Testis (tissue), 2 donors: ENCODE measurements around the gene BRD9.

Source experiments
- CTCF ChIP-seq, 3 experiments: fragments of 450-650 bp in 2 of 3; fragments of 200-600 bp in 1 of 3; sonication (generic) in 1 of 3; IDR thresholded peaks; one replicate each; pipeline ENCODE4 v1.5.1; 2016 to 2019; ENCODE audit warnings: antibody characterized with exemption in 3 of 3, mild to moderate bottlenecking in 2 of 3, moderate library complexity in 1 of 3
- POLR2A ChIP-seq: fragments of 450-650 bp; IDR thresholded peaks from one replicate; pipeline ENCODE4 v1.6.1; 2017; ENCODE audit warnings: antibody characterized with exemption, mild to moderate bottlenecking, moderate library complexity

GRCh38 chr5:819078-819477 lies 73.5 kb downstream of the BRD9 start:
- TF ChIP-seq CTCF (IDR thresholded peaks at IDR 0.05) (no peak), POLR2A (no peak)
